GM12864 (cell line): ENCODE data around the gene BTRC.

Experiments
- DNase-seq: peaks from one replicate; pipeline ENCODE4 v3.0.0-alpha.2; 2011; ENCODE audit warnings: low read depth
- H3K4me3 ChIP-seq: 2 replicates; pipeline ENCODE4 v1.5.1; 2011; ENCODE audit warnings: mild to moderate bottlenecking, low read depth, low read length, control low read depth
- TF ChIP-seq, protein P1 (sequence below): IDR thresholded peaks from 2 replicates; pipeline ENCODE4 v1.5.1; 2011; ENCODE audit warnings: low read depth, mild to moderate bottlenecking, moderate library complexity, low read length, control low read depth, inconsistent platforms; ENCODE audit errors: missing control alignments

BTRC gene

DNA sequence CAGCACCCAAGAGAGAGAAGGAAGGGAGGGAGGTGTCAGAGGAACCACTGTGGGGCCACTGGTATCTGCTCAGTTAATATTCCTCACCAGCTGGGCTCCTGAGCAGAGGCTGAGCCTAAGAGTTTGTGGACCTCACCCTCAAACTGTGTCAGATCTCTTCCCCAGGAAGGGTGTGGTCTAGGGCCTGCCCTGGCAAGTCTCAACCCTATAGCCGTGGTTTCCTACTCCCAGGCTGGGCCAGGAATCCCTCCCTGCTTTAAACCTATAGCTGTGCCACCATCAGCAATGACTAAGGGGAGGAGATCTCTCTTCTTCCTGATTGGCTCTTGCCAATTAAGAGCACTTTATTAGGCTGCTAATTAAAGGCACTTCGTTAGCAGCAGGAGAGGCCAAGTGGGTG is 204.2 kb downstream of the BTRC start:
- H3K4me3 ChIP-seq = no peak overlapping the region
- TF ChIP-seq, protein P1, sequence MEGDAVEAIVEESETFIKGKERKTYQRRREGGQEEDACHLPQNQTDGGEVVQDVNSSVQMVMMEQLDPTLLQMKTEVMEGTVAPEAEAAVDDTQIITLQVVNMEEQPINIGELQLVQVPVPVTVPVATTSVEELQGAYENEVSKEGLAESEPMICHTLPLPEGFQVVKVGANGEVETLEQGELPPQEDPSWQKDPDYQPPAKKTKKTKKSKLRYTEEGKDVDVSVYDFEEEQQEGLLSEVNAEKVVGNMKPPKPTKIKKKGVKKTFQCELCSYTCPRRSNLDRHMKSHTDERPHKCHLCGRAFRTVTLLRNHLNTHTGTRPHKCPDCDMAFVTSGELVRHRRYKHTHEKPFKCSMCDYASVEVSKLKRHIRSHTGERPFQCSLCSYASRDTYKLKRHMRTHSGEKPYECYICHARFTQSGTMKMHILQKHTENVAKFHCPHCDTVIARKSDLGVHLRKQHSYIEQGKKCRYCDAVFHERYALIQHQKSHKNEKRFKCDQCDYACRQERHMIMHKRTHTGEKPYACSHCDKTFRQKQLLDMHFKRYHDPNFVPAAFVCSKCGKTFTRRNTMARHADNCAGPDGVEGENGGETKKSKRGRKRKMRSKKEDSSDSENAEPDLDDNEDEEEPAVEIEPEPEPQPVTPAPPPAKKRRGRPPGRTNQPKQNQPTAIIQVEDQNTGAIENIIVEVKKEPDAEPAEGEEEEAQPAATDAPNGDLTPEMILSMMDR = no peak
- no peak for DNase-seq

DNA sequence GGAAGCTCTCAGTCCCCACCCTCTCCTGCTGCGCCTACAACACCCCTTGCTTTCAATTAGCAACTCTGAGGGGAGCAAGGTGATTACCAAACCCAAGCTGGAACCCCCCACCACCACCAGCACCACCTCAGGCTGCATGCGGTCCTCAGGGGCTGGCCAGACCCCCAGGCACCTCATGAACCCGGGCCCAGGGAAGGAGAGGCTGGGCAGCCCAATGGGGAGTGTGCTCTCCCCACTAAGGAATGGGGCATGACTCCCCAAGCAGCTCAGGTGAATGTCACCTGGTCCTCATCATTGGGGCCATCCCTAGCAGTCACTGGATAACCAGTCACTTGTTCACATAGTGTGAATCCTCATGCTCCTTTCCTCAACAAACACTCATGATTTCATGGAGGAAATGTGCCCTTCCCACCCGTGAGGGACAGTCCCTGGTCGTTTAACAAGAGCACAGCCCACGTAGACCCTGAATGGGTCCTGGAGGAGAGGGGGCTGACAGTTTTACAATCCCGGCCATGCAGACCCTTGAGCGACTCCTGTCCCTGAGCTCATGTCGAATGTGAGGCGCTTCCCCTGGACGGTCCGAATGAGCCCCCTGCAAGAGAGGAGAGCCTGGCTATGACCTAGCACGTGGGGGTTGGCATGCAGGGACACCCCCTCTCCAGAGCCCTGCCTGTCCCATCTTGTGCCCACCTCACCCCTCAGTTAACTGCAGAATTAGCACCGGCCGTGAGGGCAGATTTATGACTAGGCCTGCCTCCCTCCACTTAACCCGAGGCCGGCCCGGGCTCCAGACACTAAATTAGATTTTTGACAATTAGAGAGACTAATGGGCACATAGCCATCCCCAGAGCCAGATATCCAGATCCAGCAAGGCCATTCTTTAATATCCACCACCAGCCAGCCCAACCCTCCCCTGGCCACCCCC is 205.0 kb downstream of the BTRC start:
- DNase-seq = no peak
- no peak overlapping the region for H3K4me3 ChIP-seq
- TF ChIP-seq, protein P1 = no peak

GRCh38 chr10:101559596-101560297 is 205.8 kb downstream of the BTRC start:
- H3K4me3 ChIP-seq = no peak overlapping the region
- TF ChIP-seq, protein P1 = no peak
- no peak for DNase-seq

DNA sequence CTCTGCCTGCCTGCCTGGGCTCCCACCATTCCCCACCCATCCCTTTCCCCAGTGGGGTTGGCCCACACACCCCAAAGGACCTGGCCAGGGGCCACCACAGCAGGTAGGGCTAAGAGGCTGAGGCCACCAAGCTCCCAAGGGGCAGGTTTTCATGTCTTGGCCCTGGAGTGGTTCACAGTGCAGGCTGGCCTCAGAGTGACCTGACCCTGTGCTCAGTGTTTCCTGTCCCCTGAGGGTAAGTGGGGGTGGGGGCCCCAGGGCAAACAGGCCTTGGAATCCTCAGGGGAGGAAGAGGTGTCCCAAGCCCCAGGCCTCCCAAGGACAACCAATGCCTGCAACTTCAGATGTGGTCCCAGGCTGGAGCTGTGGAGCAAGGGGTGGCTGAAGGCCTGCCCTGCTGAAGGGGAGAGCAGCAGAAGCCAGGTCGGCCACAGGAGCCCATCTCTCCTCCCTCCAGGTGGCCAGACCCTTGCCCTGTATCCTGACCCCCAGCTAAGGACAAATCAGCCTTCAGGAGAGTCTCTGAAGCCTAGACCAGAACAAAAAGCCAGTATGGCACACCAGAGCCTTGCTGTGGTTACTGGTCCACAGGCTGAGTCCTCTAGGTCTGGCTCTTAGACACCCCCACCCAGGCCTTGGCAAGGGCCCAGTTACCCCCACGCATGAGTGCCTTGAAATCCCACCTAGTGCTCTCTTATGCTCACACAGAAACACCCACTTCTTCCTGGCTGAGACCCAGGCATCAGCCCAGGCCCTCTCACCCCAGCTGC is 206.5 kb downstream of the BTRC start:
- TF ChIP-seq, protein P1 = no peak
- DNase-seq = no peak
- no peak overlapping the region for H3K4me3 ChIP-seq

DNA sequence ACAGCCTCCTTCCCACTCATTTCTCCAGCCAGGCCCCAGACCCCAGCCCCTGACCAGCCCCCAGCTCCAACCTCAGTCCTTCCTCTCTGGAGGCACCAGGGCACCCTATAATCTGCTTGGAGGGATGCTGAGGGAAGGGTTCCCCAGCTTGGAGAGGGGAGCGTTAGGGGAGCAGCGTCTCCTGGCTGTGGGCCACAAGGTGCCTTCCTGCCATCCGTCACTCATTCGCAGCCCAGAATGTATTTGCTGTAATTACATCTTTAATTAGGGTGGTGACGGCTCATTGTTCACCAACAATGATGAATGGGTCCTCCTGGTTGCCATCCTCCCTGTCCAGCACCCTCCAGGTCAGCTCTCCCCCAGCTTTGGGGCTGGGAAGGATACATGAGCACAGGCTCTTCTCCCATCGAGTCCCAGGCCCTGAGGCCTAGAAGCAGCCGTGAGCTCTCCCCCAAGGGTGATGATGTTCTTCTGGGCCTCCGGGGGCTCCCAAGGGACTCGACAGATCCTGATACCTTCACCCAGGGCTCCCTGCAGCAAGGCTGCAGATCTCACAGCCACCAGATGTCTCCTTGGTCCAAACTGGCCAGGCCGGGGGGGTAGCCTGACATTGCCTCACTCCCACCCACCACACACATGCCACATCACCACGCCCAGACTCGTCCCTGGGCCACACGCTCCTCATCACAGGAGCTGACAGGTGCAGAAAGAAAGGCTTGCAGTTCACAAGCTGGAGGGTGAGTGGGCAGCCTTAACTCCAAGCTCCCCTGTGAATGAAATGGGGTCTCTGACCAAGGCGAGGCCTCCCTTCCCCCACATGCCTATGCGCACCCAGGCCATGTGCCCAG is 207.3 kb downstream of the BTRC start:
- DNase-seq = no peak
- TF ChIP-seq, protein P1 = no peak
- H3K4me3 ChIP-seq = no peak overlapping the region

- DNase-seq = no peak
- H3K4me3 ChIP-seq = no peak overlapping the region
- TF ChIP-seq, protein P1 = no peak
Observed at GRCh38 chr10:101562231-101562630, 208.3 kb downstream of the BTRC start.
